ENCODE results near the gene RPA3. TPM values are rescaled to one million over a fixed set of nuclear protein-coding genes. Genes with fewer than 3 reads are reported as not detected.

The RPA3 gene
- total RNA-seq, 1 donor from 2014 or later = 39.6 TPM

GRCh38 chr7:7613210-7613609, 105.2 kb downstream of the RPA3 start:
- no peak overlapping the region for H3K4me3 Mint-ChIP-seq (ENCODE audit: low read depth)
- H3K9me3 Mint-ChIP-seq (ENCODE audit: low read depth) = no peaks in the 10 kb centered on the region
- peaks cover 1% of the 10 kb centered on the region for H3K36me3 Mint-ChIP-seq (ENCODE audit: insufficient read depth)
- no peak for TF ChIP-seq CTCF (IDR thresholded peaks at IDR 0.05; ENCODE audit: unreplicated experiment)
- DNase-seq (ENCODE audit: low spot score, unreplicated experiment) = no peak
- no peaks in the 10 kb centered on the region for H3K27me3 Mint-ChIP-seq
- no peak overlapping the region for H3K27ac Mint-ChIP-seq
- peaks cover 6% of the 10 kb centered on the region for H3K4me1 Mint-ChIP-seq (ENCODE audit: low read depth)

DNA sequence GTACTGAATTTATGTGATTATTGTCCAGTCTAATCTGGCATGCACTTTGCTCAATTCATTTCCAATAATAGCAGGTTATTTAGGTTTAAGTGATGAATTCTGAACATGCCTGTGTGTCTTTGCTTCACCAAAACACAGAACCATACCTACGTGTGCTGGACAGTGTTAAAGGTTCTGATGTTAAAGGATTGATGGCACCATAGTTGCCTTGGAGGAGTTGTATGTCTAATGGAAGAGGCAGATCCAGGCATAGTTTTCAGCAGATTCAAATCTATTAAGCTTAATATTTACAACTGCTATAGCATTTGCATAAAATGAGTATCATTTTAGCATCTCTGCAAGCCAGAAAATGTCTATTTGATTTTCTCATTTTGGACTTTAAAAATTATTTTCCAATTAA, 105.9 kb downstream of the RPA3 start:
- no peak for DNase-seq (ENCODE audit: low spot score, unreplicated experiment)
- Mint-ChIP-seq H3K27ac (no peak overlapping the region), H3K4me3 (ENCODE audit: low read depth) (no peak overlapping the region), H3K36me3 (ENCODE audit: insufficient read depth) (peaks cover 5% of the 10 kb centered on the region), H3K27me3 (no peaks in the 10 kb centered on the region), H3K9me3 (ENCODE audit: low read depth) (no peaks in the 10 kb centered on the region), H3K4me1 (ENCODE audit: low read depth) (peaks cover 6% of the 10 kb centered on the region)
- TF ChIP-seq CTCF (IDR thresholded peaks at IDR 0.05; ENCODE audit: unreplicated experiment) = no peak

GRCh38 chr7:7609330-7609729, 109.1 kb downstream of the RPA3 start:
- Mint-ChIP-seq H3K27me3 (no peaks in the 10 kb centered on the region), H3K4me3 (ENCODE audit: low read depth) (no peak overlapping the region), H3K4me1 (ENCODE audit: low read depth) (no peaks in the 10 kb centered on the region), H3K36me3 (ENCODE audit: insufficient read depth) (peaks cover 7% of the 10 kb centered on the region), H3K27ac (no peak overlapping the region), H3K9me3 (ENCODE audit: low read depth) (no peaks in the 10 kb centered on the region)
- no peak for DNase-seq (ENCODE audit: low spot score, unreplicated experiment)
- no peak for TF ChIP-seq CTCF (IDR thresholded peaks at IDR 0.05; ENCODE audit: unreplicated experiment)

DNA sequence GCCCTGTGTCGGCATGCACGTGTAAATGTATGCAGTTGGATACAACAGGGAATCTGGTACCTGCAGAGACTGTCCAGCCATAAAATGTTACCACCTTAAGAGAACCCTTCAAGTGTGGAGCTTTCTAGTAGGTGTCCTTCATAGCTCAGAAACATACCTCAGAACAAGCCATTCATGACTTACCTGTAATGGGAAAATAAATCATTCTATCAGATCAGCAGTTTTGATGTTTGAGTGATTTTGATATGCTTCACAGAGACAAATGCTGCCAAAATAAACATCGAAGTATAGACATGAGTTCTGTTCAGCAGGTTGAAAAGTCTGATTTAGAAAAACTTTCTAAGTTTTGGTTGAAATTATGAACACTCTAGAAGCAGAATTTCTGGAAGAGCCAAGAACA, 111.4 kb downstream of the RPA3 start:
- Mint-ChIP-seq H3K9me3 (ENCODE audit: low read depth) (no peaks in the 10 kb centered on the region), H3K4me1 (ENCODE audit: low read depth) (no peaks in the 10 kb centered on the region), H3K27ac (no peak overlapping the region), H3K4me3 (ENCODE audit: low read depth) (no peak overlapping the region), H3K36me3 (ENCODE audit: insufficient read depth) (peaks cover 9% of the 10 kb centered on the region), H3K27me3 (no peaks in the 10 kb centered on the region)
- no peak for DNase-seq (ENCODE audit: low spot score, unreplicated experiment)
- no peak for TF ChIP-seq CTCF (IDR thresholded peaks at IDR 0.05; ENCODE audit: unreplicated experiment)

DNA sequence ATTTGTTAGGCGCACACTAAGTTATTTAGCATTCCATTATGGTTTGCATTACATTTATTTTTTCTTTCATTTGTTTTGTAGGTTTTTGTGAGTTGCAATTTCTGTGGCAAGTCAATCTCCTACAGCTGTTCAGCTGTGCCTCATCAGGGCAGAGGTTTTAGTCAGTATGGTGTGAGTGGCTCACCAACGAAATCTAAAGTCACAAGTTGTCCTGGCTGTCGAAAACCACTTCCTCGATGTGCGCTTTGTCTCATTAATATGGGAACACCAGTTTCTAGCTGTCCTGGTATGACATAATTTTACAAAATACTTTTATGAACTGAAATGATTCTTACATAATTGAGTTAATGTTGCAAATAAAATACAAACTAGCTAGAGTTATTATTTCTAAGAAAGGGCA, 122.2 kb downstream of the RPA3 start:
- peaks cover 18% of the 10 kb centered on the region for H3K9me3 Mint-ChIP-seq (ENCODE audit: low read depth)
- no peaks in the 10 kb centered on the region for H3K4me1 Mint-ChIP-seq (ENCODE audit: low read depth)
- H3K36me3 Mint-ChIP-seq (ENCODE audit: insufficient read depth) = peaks cover 46% of the 10 kb centered on the region
- no peak for DNase-seq (ENCODE audit: low spot score, unreplicated experiment)
- H3K4me3 Mint-ChIP-seq (ENCODE audit: low read depth) = no peak overlapping the region
- no peaks in the 10 kb centered on the region for H3K27me3 Mint-ChIP-seq
- H3K27ac Mint-ChIP-seq = no peak overlapping the region
- TF ChIP-seq CTCF (IDR thresholded peaks at IDR 0.05; ENCODE audit: unreplicated experiment) = no peak
